ENCODE data around the gene TIMP2.

DNA sequence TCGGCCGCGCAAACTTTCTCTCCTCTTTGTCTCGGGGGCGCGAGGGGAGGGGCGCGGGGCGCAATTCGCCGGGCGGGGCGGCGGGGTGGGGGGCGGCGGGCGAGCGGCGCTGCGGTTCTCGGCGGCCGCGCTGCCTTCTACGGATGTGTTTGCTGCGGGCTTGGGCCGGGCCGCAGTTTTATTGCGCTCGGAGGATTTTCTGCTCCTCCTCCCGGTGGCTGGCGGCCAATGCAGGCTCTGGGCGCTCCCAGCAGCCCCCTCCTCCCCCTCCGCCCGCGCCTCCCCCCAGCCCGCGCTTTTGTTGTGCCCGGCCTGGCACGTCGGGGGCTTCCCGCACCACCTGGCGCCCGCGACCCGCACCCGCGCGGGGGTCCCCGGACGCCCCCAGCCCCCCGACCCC, at the start of gene TIMP2:
- TF ChIP-seq EZH2 (IDR thresholded peaks at IDR 0.05; ENCODE audit: insufficient read depth, poor library complexity, severe bottlenecking) (no peak), EZH2phosphoT487 (IDR thresholded peaks at IDR 0.05; ENCODE audit: insufficient read depth, low read depth) (no peak)

Measured in GM23248 (cell line).